ENCODE results near the gene VEGFC.

DNA sequence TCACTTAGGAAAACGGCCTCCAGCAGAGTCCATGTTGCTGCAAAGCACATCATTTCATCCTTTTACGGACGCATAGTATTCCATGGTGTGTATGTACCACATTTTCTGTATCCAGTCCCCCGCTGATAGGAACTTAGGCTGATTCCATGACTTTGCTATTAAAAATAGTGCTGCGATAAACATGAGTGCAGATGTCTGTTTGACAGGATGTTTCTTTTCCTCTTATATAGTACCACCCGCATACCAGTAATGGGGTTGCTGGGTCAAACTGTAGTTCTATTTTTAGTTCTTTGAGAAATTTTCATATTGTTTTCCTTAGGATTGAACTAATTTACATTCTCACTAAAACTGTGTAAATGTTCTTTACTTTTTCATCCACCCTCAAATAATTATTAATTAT is 50.5 kb downstream of the VEGFC start:
- TF ChIP-seq, protein P1, sequence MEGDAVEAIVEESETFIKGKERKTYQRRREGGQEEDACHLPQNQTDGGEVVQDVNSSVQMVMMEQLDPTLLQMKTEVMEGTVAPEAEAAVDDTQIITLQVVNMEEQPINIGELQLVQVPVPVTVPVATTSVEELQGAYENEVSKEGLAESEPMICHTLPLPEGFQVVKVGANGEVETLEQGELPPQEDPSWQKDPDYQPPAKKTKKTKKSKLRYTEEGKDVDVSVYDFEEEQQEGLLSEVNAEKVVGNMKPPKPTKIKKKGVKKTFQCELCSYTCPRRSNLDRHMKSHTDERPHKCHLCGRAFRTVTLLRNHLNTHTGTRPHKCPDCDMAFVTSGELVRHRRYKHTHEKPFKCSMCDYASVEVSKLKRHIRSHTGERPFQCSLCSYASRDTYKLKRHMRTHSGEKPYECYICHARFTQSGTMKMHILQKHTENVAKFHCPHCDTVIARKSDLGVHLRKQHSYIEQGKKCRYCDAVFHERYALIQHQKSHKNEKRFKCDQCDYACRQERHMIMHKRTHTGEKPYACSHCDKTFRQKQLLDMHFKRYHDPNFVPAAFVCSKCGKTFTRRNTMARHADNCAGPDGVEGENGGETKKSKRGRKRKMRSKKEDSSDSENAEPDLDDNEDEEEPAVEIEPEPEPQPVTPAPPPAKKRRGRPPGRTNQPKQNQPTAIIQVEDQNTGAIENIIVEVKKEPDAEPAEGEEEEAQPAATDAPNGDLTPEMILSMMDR (IDR thresholded peaks at IDR 0.05; ENCODE audit: insufficient read depth, low read length), result no peak
- TF ChIP-seq, protein P2, sequence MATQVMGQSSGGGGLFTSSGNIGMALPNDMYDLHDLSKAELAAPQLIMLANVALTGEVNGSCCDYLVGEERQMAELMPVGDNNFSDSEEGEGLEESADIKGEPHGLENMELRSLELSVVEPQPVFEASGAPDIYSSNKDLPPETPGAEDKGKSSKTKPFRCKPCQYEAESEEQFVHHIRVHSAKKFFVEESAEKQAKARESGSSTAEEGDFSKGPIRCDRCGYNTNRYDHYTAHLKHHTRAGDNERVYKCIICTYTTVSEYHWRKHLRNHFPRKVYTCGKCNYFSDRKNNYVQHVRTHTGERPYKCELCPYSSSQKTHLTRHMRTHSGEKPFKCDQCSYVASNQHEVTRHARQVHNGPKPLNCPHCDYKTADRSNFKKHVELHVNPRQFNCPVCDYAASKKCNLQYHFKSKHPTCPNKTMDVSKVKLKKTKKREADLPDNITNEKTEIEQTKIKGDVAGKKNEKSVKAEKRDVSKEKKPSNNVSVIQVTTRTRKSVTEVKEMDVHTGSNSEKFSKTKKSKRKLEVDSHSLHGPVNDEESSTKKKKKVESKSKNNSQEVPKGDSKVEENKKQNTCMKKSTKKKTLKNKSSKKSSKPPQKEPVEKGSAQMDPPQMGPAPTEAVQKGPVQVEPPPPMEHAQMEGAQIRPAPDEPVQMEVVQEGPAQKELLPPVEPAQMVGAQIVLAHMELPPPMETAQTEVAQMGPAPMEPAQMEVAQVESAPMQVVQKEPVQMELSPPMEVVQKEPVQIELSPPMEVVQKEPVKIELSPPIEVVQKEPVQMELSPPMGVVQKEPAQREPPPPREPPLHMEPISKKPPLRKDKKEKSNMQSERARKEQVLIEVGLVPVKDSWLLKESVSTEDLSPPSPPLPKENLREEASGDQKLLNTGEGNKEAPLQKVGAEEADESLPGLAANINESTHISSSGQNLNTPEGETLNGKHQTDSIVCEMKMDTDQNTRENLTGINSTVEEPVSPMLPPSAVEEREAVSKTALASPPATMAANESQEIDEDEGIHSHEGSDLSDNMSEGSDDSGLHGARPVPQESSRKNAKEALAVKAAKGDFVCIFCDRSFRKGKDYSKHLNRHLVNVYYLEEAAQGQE (IDR thresholded peaks at IDR 0.05; ENCODE audit: insufficient replicate concordance, low read depth), result no peak
- TF ChIP-seq GABPA (IDR thresholded peaks at IDR 0.05; ENCODE audit: low read depth), result no peak
- TF ChIP-seq POLR2AphosphoS5 (IDR thresholded peaks at IDR 0.05; ENCODE audit: low read depth), result no peak
